Left forelimb (tissue), 1 donor: ENCODE data around the gene ZNF354B.
"Not testable (repeated sequence)": the region's sequence is repeated elsewhere in the genome, so short reads cannot be mapped to it uniquely, and the experiment has no call there.

Experiments
- DNase-seq: peaks from one replicate; pipeline ENCODE4 v3.0.0-alpha.2; 2018; ENCODE audit warnings: low spot score

The ZNF354B gene

GRCh38 chr5:178859625-178860521 is at the start of gene ZNF354B:
TSS of gene ZNF354B (plus strand) at chr5:178859953. CDS start at chr5:178861048, 1,095 bp downstream.
- DNase-seq: peak; percentile 89

- DNase-seq: no peak
These were observed 42.2 kb upstream of the ZNF354B start for GRCh38 chr5:178817506-178817905.

- DNase-seq: no peak
These were observed 41.7 kb upstream of the ZNF354B start for GRCh38 chr5:178818094-178818493.

- no peak for DNase-seq
These were observed 39.8 kb upstream of the ZNF354B start for GRCh38 chr5:178820001-178820400.

- DNase-seq: no peak
These were observed 34.3 kb upstream of the ZNF354B start for GRCh38 chr5:178825444-178825843.

- DNase-seq: no peak
These were observed 33.5 kb upstream of the ZNF354B start for GRCh38 chr5:178826216-178826615.

- DNase-seq: no peak
These were observed 32.1 kb upstream of the ZNF354B start for GRCh38 chr5:178827636-178828035.

GRCh38 chr5:178831049-178831448 is 28.7 kb upstream of the ZNF354B start:
- no peak for DNase-seq

GRCh38 chr5:178832618-178833201 is 27.0 kb upstream of the ZNF354B start:
- DNase-seq: no peak

GRCh38 chr5:178836628-178837027 is 23.1 kb upstream of the ZNF354B start:
- no peak for DNase-seq

- DNase-seq: not testable (repeated sequence)
These were observed 20.9 kb upstream of the ZNF354B start for GRCh38 chr5:178838695-178839318.

GRCh38 chr5:178839319-178839704 is 20.4 kb upstream of the ZNF354B start:
- DNase-seq: no peak

GRCh38 chr5:178840399-178840798 is 19.4 kb upstream of the ZNF354B start:
- DNase-seq: not testable (repeated sequence)

GRCh38 chr5:178849316-178849715 is 10.4 kb upstream of the ZNF354B start:
- no peak for DNase-seq

GRCh38 chr5:178851951-178852350 is 7.8 kb upstream of the ZNF354B start:
- no peak for DNase-seq

GRCh38 chr5:178854284-178854683 is 5.5 kb upstream of the ZNF354B start:
- no peak for DNase-seq

GRCh38 chr5:178860615-178861014 is 862 bp downstream of the ZNF354B start:
- not testable (repeated sequence) for DNase-seq

- no peak for DNase-seq
These were observed 1.9 kb downstream of the ZNF354B start for GRCh38 chr5:178861627-178862026.

- DNase-seq: no peak
These were observed 7.2 kb downstream of the ZNF354B start for GRCh38 chr5:178866946-178867345.

GRCh38 chr5:178869577-178869976 is 9.8 kb downstream of the ZNF354B start:
- no peak for DNase-seq

GRCh38 chr5:178870411-178870810 is 10.7 kb downstream of the ZNF354B start:
- no peak for DNase-seq

- DNase-seq: no peak
These were observed 12.5 kb downstream of the ZNF354B start for GRCh38 chr5:178872302-178872701.

- DNase-seq: not testable (repeated sequence)
These were observed 23.5 kb downstream of the ZNF354B start for GRCh38 chr5:178883115-178883694.
